Measurements from ENCODE around the gene MT1E.
"Not testable (repeated sequence)": the region's sequence is repeated elsewhere in the genome, so short reads cannot be mapped to it uniquely, and the experiment has no call there.

Gene MT1E

DNA sequence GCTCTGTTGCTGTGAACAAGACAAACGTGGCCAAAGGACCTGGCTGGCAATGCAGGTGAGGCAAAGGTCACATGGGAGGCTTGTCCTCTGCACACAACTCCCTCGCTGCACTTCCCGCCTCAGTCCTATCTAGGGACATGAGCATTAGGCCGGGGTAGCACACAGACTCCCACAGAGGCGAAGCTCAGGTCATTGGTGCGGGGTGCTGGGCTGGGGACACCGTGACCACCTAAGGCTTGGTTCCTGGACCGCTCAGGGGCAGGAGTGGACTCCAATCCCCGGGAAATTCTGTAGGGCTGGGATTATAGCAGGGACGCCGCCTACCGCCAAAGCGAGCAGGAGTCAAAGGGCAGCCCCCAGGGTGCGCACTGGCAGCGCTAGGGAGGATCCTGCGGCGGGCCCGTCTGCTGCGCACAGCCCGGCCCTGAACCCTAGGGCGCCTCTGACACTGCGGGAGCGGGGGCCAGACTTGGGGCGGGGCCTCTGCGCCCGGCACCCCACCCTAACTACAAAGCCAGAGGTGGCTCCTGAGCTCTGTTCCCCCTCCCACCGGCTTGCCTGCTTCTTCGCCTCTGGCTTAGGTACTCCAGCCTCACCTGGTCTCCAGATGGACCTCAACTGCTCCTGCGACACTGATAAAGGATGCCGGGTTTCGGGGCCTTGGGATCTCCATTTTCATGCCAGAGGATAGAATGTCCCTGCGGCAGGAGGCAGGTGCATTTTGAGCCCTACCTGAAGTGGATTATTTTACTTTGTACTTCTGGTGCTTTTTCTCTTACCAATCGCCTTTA lies 22.3 kb downstream of the MT1E start:
- DNase-seq = no peak

- no peak for DNase-seq
These were observed 23.7 kb downstream of the MT1E start for GRCh38 chr16:56649271-56649670.

GRCh38 chr16:56649820-56650219 lies 24.2 kb downstream of the MT1E start:
- DNase-seq = no peak

GRCh38 chr16:56651586-56651985 lies 26.0 kb downstream of the MT1E start, which contains the start of gene MT1B:
Gene MT1B (plus strand): TSS chr16:56651886. CDS start chr16:56651954, 68 bp downstream.
- DNase-seq = no peak

DNA sequence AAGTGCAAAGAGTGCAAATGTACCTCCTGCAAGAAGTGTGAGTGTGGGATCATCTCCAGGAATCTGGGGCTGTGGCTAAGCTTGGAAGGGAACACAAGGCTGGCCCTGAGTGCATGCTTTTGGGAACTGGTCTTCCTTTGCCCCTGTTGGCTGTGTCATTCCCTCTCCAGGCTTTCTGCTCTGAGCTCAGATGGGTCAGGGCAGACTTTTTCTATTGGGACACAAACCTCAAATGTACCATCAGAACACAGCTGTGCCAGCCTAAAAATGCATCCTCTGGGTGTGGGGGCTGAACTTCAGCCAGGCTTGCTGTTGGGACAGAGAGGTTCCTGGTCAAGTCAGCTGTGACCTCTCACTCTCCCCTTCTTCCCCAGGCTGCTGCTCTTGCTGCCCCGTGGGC lies 27.0 kb downstream of the MT1E start:
- DNase-seq = no peak

DNA sequence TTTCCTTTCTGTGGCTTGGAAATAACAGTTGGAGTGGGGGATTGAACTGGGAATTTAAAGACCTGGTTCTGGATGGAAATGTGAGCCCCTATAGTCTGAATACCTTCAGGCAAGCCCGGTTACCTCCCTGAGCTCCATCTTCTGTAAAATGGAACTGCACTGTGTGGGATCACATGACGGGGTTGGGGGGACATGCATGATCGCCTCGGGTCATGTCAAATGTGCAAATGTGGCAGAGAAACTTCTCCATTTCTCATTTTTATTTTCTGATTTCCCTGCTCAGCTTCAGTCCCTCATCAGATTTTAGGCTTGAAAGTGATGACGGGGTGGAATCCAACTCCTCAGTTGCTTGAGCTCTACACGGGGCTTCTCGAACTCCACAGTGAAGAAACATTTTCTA lies 27.6 kb downstream of the MT1E start:
- DNase-seq = no peak

DNA sequence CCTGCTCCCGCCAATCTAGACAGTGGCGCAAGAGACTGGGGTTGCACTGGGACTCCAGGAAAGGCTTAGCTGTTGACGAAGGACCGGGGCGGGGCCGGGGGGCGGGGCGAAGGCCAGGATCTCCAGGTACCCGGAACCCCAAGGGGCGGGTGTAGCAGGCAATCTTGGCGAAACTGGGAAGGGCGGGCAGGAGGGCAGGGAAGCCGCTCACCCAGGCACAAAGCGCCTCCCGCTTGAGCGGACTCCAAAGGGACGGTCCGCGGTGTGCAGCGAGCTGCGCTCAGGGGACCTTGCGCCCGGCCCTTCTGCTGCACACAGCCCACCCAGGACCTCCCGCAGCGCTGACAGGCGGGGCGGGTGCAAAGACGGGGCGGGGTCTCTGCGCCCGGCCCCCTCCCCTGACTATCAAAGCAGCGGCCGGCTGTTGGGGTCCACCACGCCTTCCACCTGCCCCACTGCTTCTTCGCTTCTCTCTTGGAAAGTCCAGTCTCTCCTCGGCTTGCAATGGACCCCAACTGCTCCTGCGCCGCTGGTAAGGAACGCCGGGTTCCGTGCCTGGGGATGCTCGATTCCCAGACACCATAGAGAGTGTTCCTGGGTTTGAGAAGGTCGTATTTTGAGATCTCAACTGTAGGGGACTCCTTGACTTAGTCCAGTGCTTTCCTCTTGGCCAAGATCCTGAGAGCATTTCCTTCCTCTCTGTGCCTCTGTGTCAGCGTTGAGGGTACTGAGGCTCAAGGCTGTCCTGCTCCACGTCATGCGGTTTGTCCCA lies 32.2 kb downstream of the MT1E start, which contains the start of gene MT1F:
TSS of gene MT1F (plus strand) at position 405 of the 772 bp plus-strand sequence. CDS start at position 505, 100 bp downstream.
- peak; percentile 54 for DNase-seq

DNA sequence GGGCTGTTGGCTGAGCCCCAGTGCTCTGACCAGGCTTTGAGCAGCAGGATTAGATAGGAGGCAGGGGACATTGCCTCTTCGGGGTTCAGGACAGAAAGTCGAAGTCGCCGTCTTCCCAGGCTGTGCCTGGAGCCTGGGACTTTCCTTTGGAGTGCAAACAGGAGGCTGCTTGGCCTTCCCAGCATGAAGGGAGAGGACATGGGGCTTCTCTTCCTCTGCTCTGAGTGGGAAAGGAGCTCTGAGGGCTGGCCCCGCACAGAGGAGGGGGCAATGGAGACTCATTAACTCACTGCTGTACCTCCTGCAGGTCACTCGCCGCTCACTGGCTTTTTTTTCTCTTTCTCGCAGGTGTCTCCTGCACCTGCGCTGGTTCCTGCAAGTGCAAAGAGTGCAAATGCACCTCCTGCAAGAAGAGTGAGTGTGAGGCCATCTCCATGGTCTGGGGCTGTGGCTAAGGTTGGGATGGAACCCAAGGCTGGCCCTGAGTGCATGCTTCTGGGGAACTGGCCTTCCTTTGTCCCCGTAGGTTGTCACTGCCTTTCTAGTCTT lies 32.8 kb downstream of the MT1E start:
- DNase-seq = no peak

GRCh38 chr16:56662357-56663354 lies 37.1 kb downstream of the MT1E start:
- DNase-seq = no peak

DNA sequence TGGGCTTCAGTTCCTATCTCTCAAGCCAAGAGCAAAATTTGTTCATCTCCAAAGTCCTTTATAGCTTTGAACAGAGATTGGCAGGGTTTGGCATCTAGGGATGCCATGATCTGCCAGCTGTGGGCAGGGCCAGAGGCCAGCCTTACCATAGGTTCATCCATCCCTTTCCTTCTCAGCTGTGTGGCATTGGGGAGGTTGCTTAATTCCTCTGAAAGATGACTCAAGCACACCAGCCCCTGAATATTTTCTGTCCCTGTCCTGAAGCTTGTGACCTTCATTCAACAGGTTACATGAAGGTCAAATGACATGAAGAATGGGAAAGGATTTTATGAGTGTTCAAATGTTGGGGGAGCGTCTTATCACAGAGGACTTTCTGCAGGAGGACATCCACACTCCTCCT lies 38.9 kb downstream of the MT1E start:
- DNase-seq = no peak

- DNase-seq = not testable (repeated sequence)
These were observed 40.0 kb downstream of the MT1E start for GRCh38 chr16:56665286-56666261.

GRCh38 chr16:56667581-56668571 lies 42.3 kb downstream of the MT1E start, which contains the start of gene MT1G:
Gene MT1G (minus strand): TSS chr16:56668065. CDS start chr16:56667993, 72 bp downstream.
- DNase-seq = peak; percentile 60

GRCh38 chr16:56669005-56669839 lies 43.6 kb downstream of the MT1E start, which contains the start of gene MT1H:
Gene MT1H (plus strand): TSS chr16:56669814. CDS start chr16:56669885, 71 bp downstream.
- DNase-seq = peak; percentile 23

- DNase-seq = no peak
These were observed 44.4 kb downstream of the MT1E start for GRCh38 chr16:56669840-56670619.

DNA sequence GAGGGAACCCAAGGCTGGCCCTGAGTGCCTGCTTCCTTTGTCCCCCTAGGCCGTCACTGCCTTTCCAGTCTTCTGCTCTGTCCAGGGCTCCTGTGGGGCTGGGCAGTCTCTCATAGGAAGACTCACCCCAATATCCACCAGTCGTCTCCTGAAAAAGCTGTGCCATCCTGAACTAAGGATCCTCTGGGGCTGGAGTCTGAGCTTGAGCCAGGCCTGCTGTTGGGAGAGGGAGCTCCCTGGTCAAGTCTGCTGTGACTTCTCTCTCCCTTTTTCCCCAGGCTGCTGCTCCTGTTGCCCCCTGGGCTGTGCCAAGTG lies 45.0 kb downstream of the MT1E start:
- no peak for DNase-seq

- DNase-seq = not testable (repeated sequence)
These were observed 46.1 kb downstream of the MT1E start for GRCh38 chr16:56671691-56672090.

- DNase-seq = not testable (repeated sequence)
These were observed 46.6 kb downstream of the MT1E start for GRCh38 chr16:56672171-56672570.

Data from activated CD4-positive, alpha-beta T cell treated with anti-CD3 and anti-CD28 coated beads, Interleukin-2, amount 50 U/mL, for 16 hours (primary cell).